Activated effector memory CD4-positive, alpha-beta T cell treated with Interleukin-2 at 50 U/mL for 16 hours (primary cell): ENCODE results near the gene EIF1AX.
"Not testable (repeated sequence)": the region's sequence is repeated elsewhere in the genome, so short reads cannot be mapped to it uniquely, and the experiment has no call there.

ENCODE experiments used
- DNase-seq: peaks from one replicate; pipeline ENCODE4 v3.0.0-alpha.2; 2020

EIF1AX gene

GRCh38 chrX:20141281-20142220 is at the start of gene EIF1AX:
TSS of gene EIF1AX (minus strand) at chrX:20141838. CDS start at chrX:20141640, 198 bp downstream.
- peak; percentile 93 for DNase-seq

DNA sequence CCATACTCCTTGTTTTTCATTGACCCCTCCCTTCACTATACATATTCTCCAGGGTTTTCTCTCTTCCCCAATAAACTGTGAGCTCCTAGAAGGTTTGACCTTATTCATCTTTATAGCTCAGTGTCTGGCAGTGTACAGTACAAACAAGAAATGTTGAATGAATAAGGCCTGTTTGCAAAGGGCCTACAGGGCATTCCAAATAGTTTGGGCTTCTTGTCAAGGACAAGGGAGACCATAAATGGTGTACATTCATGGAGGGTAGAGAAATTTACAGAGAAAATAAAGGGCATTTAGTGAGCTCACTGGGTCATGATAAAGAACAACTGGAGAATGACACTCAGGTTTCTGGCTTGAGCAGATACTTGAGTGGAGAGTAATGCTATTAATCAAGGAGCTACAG is 47.5 kb upstream of the EIF1AX start:
- DNase-seq, result no peak

- DNase-seq, result no peak
These were observed 40.1 kb upstream of the EIF1AX start for GRCh38 chrX:20181598-20182329.

DNA sequence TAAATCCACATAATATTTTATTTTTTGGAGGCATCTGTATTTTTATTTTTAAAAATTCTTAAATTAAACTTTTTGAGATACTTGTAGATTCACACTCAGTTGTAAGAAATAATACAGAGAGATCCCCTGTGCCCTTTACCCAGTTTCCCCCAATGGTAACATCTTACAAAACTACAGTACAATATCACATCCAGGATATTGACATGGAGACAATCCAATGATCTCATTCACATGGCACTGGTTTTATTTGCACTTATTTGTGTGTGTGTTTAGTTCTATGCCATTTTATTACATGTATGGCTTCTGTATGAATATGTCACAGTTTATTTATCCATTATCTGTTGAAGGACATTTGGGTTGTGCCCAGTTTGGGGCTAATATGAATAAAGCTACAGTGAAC is 35.5 kb upstream of the EIF1AX start:
- DNase-seq, result no peak

DNA sequence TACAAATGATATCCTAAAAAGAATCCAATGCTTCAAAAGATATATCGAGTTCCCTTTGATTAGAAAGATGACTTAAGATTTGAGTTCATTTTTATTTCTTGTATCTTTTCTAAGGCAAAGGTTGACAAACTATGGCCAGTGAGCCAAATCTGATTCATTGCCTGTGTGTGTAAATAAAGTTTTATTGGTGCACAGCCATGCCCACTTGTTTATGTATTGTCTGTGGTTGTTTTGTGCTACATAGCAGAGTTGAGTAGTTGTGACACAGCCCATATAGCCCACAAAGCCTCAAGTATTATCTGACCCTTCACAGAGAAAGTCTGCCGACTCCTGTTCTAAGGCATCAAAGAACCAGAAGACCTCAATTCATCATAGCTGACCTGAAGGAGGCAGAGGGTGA is 32.2 kb upstream of the EIF1AX start:
- DNase-seq, result no peak

DNA sequence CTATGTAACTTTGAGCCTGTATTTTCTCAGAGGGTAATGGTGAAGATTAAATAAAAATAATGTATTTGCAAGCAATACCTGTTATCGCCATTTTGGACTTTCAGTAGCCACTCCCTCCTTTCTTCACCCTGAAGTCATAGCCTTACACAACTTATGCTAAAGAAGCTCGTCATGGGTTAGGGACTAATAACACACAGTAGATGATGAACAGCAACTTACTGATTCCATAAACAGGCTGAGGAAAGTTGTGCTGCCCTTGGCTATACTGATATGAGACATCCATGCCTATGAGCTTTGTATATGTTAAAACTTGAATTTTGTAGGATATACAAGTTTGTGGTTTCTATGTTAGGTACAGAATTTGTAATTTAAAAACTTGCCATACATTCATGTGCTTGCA is 31.7 kb upstream of the EIF1AX start:
- no peak for DNase-seq

GRCh38 chrX:20171887-20172286 is 30.2 kb upstream of the EIF1AX start:
- no peak for DNase-seq

DNA sequence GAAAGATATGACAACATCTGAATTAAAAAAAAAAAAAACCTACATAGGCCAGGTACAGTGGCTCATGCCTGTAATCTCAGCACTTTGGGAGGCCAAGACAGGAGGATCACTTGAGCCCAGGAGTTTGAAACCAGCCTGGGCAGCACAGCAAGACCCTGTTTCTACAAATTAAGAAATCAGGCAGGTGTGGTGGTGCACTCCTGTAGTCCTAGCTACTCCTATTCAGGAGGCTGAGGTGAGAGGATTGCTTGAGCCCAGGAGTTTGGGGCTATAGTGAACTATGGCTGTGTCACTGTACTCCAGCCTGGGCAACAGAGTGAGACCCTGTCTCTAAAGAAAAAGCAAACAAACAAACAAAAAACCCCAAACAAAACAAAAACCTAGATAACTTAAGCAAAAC is 20.9 kb upstream of the EIF1AX start:
- not testable (repeated sequence) for DNase-seq

DNA sequence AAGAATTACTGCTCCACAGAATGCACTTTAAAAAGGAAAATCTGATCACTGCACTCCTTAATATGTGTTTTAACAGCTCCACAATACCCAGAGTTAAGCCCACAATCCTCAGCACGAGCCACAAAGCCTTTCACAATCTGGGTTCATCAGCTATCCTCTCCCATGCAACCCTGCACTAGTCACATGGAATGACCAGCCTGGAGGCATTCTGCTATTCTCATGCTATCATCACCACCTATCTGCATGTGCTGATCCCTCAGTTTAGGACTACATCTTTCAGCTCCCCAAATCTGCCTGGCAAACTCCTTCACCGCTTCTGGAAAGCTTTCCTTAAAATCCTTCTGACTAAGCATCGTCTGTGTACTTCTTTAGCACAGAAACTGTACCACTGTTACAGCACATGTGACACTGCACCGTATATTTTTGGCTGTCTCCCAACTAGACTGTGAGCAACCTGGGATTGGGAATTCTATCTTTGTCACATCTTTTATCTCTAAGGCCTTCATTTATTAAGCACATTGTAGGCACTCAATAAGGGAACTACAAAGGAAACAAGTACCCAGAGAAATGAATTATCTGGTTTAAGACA is 18.3 kb upstream of the EIF1AX start:
- no peak for DNase-seq

- DNase-seq, result no peak
These were observed 10.1 kb upstream of the EIF1AX start for GRCh38 chrX:20151689-20152088.

DNA sequence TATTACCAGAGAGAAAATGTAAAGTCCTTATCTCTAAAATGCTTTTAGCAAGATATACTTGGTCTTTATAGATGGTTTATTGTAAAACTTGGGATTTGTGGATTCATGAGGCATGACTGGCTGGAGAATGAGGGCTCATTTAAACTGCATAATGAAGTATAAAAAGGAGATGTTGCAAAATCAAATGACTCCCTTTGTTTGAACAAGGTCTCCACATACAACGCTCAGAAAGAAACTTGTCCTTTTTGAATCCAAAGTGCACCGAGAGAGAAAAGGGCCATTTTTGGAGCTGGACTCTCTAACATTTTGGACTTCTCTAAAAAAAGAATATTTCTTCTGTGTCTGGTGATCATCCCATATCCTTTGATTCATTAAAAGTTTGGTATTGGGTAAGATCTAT is 7.7 kb upstream of the EIF1AX start:
- no peak for DNase-seq

- no peak for DNase-seq
These were observed 5.9 kb upstream of the EIF1AX start for GRCh38 chrX:20147561-20147960.

DNA sequence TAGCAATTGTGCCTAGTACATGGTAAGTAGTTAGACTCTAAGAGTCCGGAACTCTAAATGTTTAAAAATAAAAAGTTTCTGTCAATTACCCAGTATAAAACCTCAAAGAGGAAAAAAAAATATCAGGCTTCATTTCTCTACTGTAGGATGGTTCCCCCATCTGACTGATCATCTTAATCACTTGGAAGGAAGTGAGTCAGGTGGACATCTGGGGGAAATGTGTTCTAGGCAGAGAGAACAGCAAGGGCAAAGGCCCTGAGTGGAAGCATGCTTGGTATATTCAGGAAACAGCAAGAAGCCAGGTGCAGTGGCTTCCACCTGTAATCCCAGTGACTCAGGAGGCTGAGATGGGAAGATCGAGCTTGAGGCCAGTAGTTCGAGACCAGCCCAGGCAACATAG is 2.9 kb upstream of the EIF1AX start:
- no peak for DNase-seq

GRCh38 chrX:20143561-20143960 is 1.9 kb upstream of the EIF1AX start:
- DNase-seq, result no peak

DNA sequence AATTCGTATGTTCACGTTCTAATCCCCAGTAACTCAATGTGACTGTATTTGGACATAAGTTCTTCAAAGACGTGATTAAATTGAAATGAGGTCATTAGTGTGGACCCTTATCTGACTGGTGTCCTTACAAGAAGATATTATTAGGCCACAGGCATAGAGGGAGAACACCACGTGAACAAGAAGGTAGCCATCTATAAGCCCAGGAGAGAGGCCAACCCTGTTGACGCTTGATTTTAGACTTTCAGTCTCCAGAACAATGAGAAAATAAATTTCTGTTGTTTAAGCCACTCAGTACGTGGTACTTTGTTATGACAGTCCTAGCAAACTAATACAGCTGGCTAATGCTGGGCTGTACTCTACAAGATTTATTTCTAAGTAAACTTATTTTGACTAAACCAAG is 1.5 kb upstream of the EIF1AX start:
- DNase-seq, result no peak

GRCh38 chrX:20140420-20140819 is 1.2 kb downstream of the EIF1AX start:
- no peak for DNase-seq

DNA sequence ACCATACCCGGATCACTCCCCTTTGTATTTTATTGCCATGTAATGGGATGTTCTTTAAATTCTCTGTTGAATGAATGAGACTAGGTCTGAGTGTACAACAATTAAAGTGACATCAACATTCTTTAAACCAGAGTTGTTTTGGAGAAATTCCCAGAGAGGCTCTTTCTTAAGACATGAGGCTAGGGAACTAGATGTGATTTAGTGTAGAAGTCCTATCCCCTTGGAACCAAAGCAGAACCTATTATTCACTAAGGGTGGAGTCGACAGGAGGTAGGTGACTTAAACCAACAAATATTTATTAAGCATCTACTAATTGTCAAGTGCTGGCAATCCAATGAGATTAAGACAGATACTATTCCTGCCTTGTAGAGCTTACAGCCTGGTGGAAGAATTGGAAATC is 1.7 kb downstream of the EIF1AX start:
- DNase-seq, result no peak

- DNase-seq, result no peak
These were observed 5.7 kb downstream of the EIF1AX start for GRCh38 chrX:20135944-20136343.

DNA sequence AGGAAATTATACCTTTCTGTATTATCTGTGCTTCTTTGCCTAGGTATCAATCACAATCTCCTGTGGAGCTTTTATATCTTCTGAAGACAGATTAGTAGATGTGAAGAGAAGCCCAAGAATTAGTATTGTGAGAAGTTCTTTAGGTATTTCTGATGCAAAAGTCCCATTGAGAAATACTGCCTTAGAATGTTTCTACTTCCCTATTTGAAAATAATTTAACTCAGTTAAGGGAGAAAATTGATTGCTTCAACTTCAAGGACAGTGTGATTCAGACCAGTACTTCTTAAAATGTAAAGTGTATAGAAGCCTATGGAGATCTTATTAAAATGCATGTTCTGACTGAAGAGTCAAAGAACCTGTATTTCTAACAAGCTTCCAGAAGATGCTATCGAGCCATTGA is 9.0 kb downstream of the EIF1AX start:
- no peak for DNase-seq

DNA sequence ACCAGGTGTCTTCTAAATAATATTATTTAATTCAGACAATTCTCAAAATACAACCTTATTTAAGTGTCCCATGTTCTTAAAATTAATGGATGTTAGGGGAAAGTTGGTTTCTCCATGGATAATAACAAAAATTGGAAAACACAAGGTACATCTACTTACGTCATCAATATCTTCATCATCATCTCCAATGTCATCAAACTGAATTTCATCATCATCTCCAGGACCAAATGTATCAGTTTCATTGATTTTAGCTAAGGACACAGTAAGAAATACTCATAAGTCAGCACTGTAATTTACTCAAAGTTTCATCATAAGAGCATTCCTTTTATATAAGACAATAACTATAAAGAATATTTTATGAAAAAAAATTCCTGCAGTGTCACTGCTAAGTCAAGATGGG is 11.3 kb downstream of the EIF1AX start:
- no peak for DNase-seq

DNA sequence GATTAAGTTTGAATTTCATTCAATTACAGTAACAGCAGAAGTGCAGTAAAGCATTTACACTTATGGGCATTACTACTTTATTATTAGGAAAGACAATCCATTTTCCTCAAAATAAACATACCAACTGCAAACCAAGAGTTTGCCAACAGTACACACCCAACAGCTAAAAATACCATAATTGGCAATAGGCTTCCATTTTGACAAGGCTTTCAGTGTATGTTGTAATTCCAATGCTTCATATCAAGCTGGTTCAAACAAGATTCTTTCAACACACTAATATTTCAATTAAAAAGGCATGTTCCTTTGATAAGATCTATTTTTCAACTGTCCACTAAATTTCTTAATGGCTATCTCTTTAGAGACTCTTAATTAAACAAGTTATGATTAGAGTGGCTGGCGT is 12.1 kb downstream of the EIF1AX start:
- DNase-seq, result no peak

DNA sequence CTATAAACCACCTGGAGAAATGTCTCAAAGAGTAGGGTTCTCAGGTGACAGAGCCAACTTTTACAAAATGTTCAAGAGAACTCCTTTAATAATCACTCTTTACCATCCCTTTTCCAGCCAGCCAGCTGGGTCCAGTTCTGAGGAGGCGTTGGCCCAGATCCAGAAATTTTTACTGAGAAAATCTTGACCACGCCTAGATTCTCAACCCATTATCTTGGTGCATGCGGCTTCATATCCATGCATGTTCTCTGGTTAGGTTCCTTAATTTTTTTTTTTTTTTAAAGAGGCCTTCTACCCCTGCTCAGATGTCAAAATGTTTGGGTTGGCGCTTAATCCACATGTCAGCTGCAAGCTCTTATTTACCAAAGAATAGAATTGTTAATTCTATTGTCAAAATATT is 13.0 kb downstream of the EIF1AX start:
- DNase-seq, result no peak

- DNase-seq, result not testable (repeated sequence)
These were observed 14.2 kb downstream of the EIF1AX start for GRCh38 chrX:20127440-20127839.

DNA sequence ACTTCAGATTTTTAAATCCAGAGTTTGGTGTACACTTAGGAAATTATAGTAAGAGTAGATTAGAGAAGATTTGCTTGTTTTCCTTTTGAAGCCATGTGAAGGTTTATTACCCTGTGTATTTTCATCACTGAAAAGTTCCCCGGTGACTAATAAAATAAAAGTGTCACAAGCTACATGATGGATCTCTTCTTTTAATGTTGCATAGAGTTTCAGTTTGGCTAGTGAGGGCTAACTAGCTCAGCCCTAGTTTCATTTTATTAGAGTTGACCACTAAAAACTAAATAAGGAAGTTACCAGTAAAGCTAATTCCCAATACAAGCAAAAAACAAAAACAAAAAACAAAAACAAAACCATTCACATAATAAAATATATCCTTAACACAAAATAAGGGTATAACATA is 14.8 kb downstream of the EIF1AX start:
- DNase-seq, result not testable (repeated sequence)
